ENCODE results near the gene ERMN. TPM values are rescaled to one million over a fixed set of nuclear protein-coding genes. Genes with fewer than 3 reads are reported as not detected.

ERMN gene
- total and polyA plus RNA-seq, 8 donors, result 0.43 to 5.7 (median 0.58) TPM; not detected in 5

DNA sequence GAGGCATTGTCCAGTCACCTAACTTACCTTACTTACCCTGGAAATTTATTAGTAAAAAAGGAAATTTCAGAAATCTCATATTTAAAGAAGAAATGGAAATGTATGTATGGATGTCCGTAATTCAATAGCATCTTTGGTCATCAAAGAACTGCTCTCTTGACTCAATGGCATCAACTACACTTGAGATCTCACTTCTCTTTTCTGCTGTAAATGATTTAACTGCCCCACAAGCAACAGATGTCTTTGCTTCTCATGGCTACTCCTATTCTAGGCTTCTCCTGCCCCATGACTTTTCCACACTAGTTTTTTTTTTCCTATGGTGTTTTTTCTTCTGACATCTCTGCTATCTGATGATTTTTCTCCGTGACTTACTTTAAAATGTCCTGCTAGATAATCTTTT, 34.0 kb upstream of the ERMN start:
- no peak for DNase-seq
- Histone ChIP-seq H3K27me3 (no peaks in the 10 kb centered on the region), H3K4me3 (no peak overlapping the region), H3K9me3 (peaks cover 0 to 20% (median 6%) of the 10 kb centered on the region in 4 donors), H3K27ac (no peak overlapping the region), H3K4me1 (no peaks in the 10 kb centered on the region), H3K36me3 (no peaks in the 10 kb centered on the region)
- intact Hi-C loops (cut with DNase I; ENCODE audit: low total_unique reads), result no loop called here
- 93 to 99% (median 96%) methylated on average over 2 of the region's 2 CpGs for WGBS, 5 donors
- no peak for TF ChIP-seq EP300 (IDR thresholded peaks at IDR 0.05)
- no peak for TF ChIP-seq POLR2AphosphoS5 (IDR thresholded peaks at IDR 0.05)
- TF ChIP-seq, protein P1, sequence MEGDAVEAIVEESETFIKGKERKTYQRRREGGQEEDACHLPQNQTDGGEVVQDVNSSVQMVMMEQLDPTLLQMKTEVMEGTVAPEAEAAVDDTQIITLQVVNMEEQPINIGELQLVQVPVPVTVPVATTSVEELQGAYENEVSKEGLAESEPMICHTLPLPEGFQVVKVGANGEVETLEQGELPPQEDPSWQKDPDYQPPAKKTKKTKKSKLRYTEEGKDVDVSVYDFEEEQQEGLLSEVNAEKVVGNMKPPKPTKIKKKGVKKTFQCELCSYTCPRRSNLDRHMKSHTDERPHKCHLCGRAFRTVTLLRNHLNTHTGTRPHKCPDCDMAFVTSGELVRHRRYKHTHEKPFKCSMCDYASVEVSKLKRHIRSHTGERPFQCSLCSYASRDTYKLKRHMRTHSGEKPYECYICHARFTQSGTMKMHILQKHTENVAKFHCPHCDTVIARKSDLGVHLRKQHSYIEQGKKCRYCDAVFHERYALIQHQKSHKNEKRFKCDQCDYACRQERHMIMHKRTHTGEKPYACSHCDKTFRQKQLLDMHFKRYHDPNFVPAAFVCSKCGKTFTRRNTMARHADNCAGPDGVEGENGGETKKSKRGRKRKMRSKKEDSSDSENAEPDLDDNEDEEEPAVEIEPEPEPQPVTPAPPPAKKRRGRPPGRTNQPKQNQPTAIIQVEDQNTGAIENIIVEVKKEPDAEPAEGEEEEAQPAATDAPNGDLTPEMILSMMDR (IDR thresholded peaks at IDR 0.05), result no peak
- no peak for TF ChIP-seq POLR2A (IDR thresholded peaks at IDR 0.05)

DNA sequence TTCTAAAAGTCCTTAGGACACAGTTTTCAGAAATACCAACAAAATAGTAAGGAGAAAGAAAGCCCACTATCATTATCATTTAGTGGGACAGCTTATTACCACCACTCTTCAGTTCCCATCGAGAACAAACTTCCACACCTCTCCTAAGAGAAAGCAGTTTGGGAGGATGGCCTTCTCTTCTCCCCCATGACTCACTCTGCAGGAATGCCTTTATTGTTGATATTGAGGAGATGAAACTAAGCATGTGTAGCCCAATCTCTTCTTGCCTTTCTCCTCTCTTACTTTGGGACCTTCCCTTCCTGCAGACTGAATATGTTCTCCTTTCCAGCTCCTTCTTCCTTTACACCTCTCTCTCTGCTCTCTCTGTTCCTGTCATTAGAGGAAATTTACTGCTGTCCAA, 30.0 kb upstream of the ERMN start:
- H3K27me3 ChIP-seq, result no peaks in the 10 kb centered on the region
- no peak overlapping the region for H3K4me3 ChIP-seq
- H3K27ac ChIP-seq, result no peak overlapping the region
- no peaks in the 10 kb centered on the region for H3K36me3 ChIP-seq
- no peak for DNase-seq
- 65 to 74% (median 73%) methylated on average over 1 of the region's 1 CpG for WGBS, 5 donors
- peaks cover 0 to 1% (median 0%) of the 10 kb centered on the region in 4 donors for H3K9me3 ChIP-seq
- no peak for TF ChIP-seq EP300 (IDR thresholded peaks at IDR 0.05)
- TF ChIP-seq, protein P1 (IDR thresholded peaks at IDR 0.05), result no peak
- TF ChIP-seq POLR2AphosphoS5 (IDR thresholded peaks at IDR 0.05), result no peak
- TF ChIP-seq POLR2A (IDR thresholded peaks at IDR 0.05), result no peak
- no peaks in the 10 kb centered on the region for H3K4me1 ChIP-seq
- intact Hi-C loops (cut with DNase I; ENCODE audit: low total_unique reads), result no loop called here

- 68 to 79% (median 75%) methylated on average over 1 of the region's 1 CpG for WGBS, 5 donors
- TF ChIP-seq EP300 (IDR thresholded peaks at IDR 0.05) (no peak), POLR2AphosphoS5 (IDR thresholded peaks at IDR 0.05) (no peak), POLR2A (IDR thresholded peaks at IDR 0.05) (no peak)
- TF ChIP-seq, protein P1 (IDR thresholded peaks at IDR 0.05), result no peak
- intact Hi-C loops (cut with DNase I; ENCODE audit: low total_unique reads), result no loop called here
Measured at GRCh38 chr2:157349949-157350515, 24.4 kb upstream of the ERMN start.

GRCh38 chr2:157348291-157348921, 22.8 kb upstream of the ERMN start:
- no peak for DNase-seq
- no peaks in the 10 kb centered on the region for H3K4me1 ChIP-seq
- no peak overlapping the region for H3K27ac ChIP-seq
- intact Hi-C loops (cut with DNase I; ENCODE audit: low total_unique reads), result no loop called here
- no peaks in the 10 kb centered on the region for H3K36me3 ChIP-seq
- H3K4me3 ChIP-seq, result no peak overlapping the region
- peaks cover 0 to 24% (median 10%) of the 10 kb centered on the region in 4 donors for H3K9me3 ChIP-seq
- WGBS, 5 donors, result 82 to 91% (median 87%) methylated on average over 3 of the region's 3 CpGs
- no peak for TF ChIP-seq POLR2A (IDR thresholded peaks at IDR 0.05)
- no peak for TF ChIP-seq EP300 (IDR thresholded peaks at IDR 0.05)
- TF ChIP-seq, protein P1 (IDR thresholded peaks at IDR 0.05), result no peak
- no peak for TF ChIP-seq POLR2AphosphoS5 (IDR thresholded peaks at IDR 0.05)
- H3K27me3 ChIP-seq, result no peaks in the 10 kb centered on the region

More at GRCh38 chr2:157349949-157350515, 24.4 kb upstream of the ERMN start:
- Histone ChIP-seq H3K27me3 (no peaks in the 10 kb centered on the region), H3K4me1 (no peaks in the 10 kb centered on the region), H3K27ac (no peak overlapping the region), H3K4me3 (no peak overlapping the region), H3K9me3 (peaks cover 0 to 9% (median 3%) of the 10 kb centered on the region in 4 donors), H3K36me3 (no peaks in the 10 kb centered on the region)
- no peak for DNase-seq
